CD4-positive, alpha-beta T cell treated with Interleukin-12 subunit alpha and Interleukin-12 subunit beta, for 1 hour (primary cell): Measurements from ENCODE around the gene RXRA.
A peak's percentile ranks its signal among the peaks of the same experiment; 100 is the strongest.

Experiments
- DNase-seq: peaks from one replicate; pipeline ENCODE4 v3.0.0-alpha.2; 2020

Gene RXRA

DNA sequence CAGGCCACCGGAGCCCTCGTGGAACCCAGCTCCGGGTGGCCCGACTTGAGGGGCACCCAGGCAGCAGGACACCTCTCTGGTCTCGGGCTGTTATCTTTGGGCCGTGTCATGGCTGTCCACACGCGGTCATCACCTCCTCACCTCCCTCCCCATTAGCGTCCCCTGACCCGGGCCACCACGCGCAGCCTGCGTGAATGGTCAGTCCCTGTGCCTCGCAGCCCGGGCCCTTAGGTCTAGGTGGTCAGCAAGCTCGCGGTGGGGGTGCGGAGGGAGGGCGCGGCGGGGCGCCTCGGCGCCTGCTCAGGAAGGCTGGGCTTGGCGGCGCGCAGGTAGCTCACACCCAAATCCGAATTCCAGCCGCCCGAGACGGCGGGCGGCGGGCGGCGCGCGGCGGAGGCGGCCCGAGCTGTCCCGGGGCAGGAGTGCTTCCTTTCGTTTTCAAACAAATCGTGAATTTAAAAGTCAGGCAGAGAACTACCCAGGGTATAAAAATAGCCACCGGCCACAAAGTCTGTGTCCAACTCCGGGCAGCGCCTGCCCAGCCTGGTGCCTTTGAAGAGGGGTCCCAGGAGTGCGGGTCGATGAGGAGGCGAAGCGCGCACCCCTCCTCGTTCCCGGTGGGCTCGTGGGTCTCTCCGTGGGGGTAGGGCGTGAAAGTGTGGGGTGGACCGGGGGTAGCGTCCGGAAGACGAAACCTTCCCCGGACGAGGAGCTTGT is 1.0 kb upstream of the RXRA start:
- DNase-seq: peak; percentile 37

DNA sequence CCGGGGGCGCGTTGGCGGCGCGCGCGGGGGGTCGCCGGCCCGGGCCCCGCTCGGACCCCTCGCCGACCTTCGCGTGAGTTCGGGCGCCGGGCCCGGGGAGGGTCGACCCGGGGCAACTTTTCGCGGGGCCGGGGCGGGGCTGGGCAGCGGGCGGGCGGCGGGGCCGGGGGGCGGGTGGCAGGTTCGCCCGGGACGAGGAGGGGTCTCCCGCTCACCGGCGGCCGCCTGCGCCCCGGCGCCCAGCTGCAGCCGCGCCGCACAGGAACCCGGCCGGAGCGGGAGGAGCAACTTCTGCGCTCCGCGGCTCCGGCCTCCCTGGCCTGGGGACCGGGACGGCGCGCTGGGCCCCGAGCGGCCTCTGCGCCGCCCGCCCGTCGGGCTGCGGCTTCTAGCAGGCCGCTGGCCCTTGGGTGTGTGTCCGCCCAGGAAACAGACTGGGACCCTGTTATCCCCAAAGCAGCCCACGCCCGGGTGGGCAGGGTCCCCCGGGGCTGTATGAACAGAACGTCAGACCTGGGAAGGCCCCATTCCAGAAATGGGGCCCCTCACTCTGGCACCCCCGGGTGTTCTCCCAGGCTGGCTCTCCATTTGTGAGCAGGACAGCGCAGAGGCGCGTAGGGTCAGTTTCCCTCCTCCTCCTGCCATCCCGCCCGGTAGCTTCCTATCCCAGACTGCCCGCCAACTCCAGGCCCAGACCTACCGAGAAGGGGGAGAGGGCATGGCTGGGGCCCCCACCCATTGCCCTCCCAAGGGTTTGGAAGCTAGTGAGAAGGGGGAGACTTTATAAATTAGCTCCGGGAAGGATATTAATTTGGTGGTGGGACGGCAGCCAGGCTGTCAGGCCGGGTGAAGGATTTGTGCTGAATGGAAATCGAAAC is 708 bp downstream of the RXRA start:
- no peak for DNase-seq

DNA sequence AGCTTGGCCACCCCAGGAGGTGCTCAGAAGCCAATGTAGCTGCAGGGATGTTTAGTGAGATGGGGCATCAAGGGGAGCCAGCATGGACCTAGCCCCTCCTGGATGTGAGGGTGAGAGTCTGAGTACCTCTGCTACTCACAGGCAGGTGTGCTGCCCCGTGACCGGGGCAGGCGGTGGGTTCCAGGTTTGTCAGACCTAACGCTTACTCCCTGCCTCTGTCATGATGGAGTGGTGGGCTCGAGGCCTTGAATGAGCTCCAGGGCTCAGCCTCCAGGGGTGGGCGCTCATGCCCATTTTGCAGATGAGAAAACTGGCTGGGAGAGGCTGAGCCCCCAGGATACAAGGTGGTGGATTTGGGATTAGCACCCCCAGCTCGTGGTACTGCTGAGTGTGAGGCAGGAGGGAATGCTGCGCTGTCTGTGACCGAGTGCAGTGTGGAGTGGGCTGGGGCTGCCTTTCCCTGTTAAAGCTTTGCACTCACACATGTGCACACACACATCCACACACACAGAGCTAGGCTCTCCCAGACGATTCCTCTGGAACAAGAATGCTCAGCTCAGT is 1.5 kb downstream of the RXRA start:
- DNase-seq: no peak

- DNase-seq: no peak
These were observed 2.1 kb downstream of the RXRA start for GRCh38 chr9:134328341-134328840.

- DNase-seq: no peak
These were observed 2.8 kb downstream of the RXRA start for GRCh38 chr9:134328841-134329575.

- no peak for DNase-seq
These were observed 3.3 kb downstream of the RXRA start for GRCh38 chr9:134329576-134329855.

DNA sequence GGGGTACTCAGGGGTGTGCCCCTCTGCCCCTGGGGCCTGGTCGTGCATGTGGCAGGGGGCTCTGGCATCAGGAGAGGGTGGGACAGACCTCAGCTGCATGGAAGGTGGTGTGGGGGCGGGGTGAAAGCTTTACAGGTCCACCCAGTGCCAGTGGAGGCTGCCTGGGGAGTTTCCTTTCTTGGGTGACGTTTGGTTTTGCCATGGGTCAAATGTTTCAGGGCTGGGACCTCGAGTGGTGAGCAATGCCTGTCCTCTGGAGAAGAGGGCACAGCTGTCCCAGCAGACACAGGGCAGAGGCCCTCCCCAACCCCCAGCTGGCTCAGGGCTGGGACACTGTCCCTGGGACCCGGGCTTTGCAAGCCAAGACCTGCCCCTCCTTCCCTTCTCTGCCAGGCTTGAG is 3.6 kb downstream of the RXRA start:
- no peak for DNase-seq

GRCh38 chr9:134330590-134330989 is 4.3 kb downstream of the RXRA start:
- no peak for DNase-seq

- DNase-seq: no peak
These were observed 5.2 kb downstream of the RXRA start for GRCh38 chr9:134331186-134332025.

GRCh38 chr9:134332266-134332665 is 6.0 kb downstream of the RXRA start:
- no peak for DNase-seq

GRCh38 chr9:134332841-134333233 is 6.6 kb downstream of the RXRA start:
- no peak for DNase-seq

DNA sequence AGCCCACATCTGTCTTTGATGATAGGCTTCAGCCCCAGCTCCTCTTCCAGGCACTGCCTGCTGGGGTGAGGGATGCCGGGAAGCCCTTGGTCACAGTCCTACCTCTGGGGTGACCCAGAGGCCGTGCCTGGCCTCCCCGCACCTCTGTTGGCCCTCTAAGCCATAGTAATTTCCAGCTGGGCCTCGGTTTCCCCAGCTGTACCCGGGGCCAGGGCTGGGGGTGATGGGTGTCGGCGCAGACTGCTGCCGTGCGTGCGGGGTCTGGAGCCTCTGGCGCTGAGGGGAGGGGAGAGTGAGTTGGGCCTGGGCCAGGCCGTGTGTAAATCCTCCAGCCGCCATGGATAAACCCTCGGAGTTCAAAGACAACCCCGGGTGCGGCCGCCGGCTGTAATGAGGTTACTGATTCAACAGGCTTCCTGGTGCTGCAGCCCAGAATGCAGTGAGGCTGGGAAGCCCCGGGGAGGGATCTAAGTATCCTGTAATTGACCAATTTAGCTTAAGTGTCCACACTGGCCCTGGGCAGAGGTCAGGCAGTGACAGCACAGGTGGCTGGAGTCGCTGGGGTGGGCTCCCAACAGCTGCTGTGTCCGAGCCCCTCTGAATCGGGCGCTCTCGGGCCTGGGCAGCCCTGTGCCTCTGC is 7.1 kb downstream of the RXRA start:
- no peak for DNase-seq

GRCh38 chr9:134333874-134334581 is 7.8 kb downstream of the RXRA start:
- no peak for DNase-seq

- no peak for DNase-seq
These were observed 8.8 kb downstream of the RXRA start for GRCh38 chr9:134335061-134335460.

- DNase-seq: no peak
These were observed 9.4 kb downstream of the RXRA start for GRCh38 chr9:134335486-134336220.

- no peak for DNase-seq
These were observed 10.0 kb downstream of the RXRA start for GRCh38 chr9:134336228-134336627.

- DNase-seq: no peak
These were observed 10.7 kb downstream of the RXRA start for GRCh38 chr9:134336924-134337323.

- DNase-seq: no peak
These were observed 11.2 kb downstream of the RXRA start for GRCh38 chr9:134337469-134337868.

- DNase-seq: no peak
These were observed 12.3 kb downstream of the RXRA start for GRCh38 chr9:134338394-134339182.
